Left ventricle myocardium inferior (tissue), 1 donor: Measurements from ENCODE around the gene CLRN1. TPM values are rescaled to one million over a fixed set of nuclear protein-coding genes. Genes with fewer than 3 reads are reported as not detected.

Experiments used
- DNase-seq: peaks from one replicate; pipeline ENCODE4 v3.0.0-alpha.2; 2020
- H3K27ac ChIP-seq: fragments of 200-600 bp; replicated peaks from 2 replicates; pipeline ENCODE4 v1.8.0; 2021
- H3K27me3 ChIP-seq: fragments of 200-600 bp; 2 replicates; pipeline ENCODE4 v1.8.0; 2021; ENCODE audit warnings: low read depth
- H3K36me3 ChIP-seq: fragments of 200-600 bp; 2 replicates; pipeline ENCODE4 v1.8.0; 2021
- H3K4me1 ChIP-seq: fragments of 200-600 bp; 2 replicates; pipeline ENCODE4 v1.8.0; 2021
- H3K4me3 ChIP-seq: fragments of 200-600 bp; 2 replicates; pipeline ENCODE4 v1.8.0; 2021; ENCODE audit warnings: mild to moderate bottlenecking, moderate library complexity
- H3K9me3 ChIP-seq: fragments of 200-600 bp; replicated peaks from 2 replicates; pipeline ENCODE4 v1.8.0; 2021
- CTCF ChIP-seq: fragments of 200-600 bp; IDR thresholded peaks from 2 replicates; pipeline ENCODE4 v1.8.0; 2021; ENCODE audit warnings: antibody characterized with exemption, mild to moderate bottlenecking, borderline replicate concordance
- intact Hi-C: fragments of 100-400 bp; cut with micrococcal nuclease; formaldehyde crosslinking; loops from one replicate; pipeline ENCODE4 v1.11.0; 2022
- total RNA-seq: library from RNA; stranded (reverse); fragmentation: NEBNext Ultra II Directional; extraction: Animal tissue kit (Norgen Biotek cat#: 25700); gene quantifications from one replicate; pipeline ENCODE4 v1.2.1, GENCODE V29; 2021
- donor health status: DM: no; HTN: yes; CAD: no; lungs with severe emphysema.

The CLRN1 gene
- total RNA-seq, 1 donor from 2014 or later = not detected

DNA sequence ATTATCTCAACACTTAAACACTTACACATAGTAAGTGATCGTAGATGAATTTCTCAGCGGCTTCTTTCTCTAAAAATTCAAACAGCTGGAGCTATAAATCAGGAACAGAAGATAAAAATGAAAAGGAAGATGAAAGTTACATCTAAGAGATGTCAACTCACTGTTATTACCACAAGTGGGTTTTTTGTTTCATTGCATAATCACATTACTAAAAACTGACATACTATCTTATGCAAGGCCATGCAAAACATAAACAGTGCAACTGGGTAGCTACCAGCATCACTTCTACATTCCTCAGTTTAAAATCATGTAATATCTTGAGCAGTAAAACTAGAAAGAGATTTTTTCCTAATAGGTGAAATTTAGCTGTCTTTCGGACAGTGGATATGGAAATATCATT, 82.2 kb downstream of the CLRN1 start:
- intact Hi-C loops = no loop called here
- Histone ChIP-seq H3K9me3 (peaks cover 13% of the 10 kb centered on the region), H3K27me3 (no peaks in the 10 kb centered on the region), H3K36me3 (no peaks in the 10 kb centered on the region), H3K27ac (no peak overlapping the region), H3K4me1 (peaks cover 2% of the 10 kb centered on the region), H3K4me3 (no peak overlapping the region)
- DNase-seq = no peak
- TF ChIP-seq CTCF = no peak

GRCh38 chr3:150889106-150889505, 83.4 kb downstream of the CLRN1 start:
- Histone ChIP-seq H3K4me1 (peaks cover 11% of the 10 kb centered on the region), H3K9me3 (peaks cover 13% of the 10 kb centered on the region), H3K36me3 (no peaks in the 10 kb centered on the region), H3K27me3 (no peaks in the 10 kb centered on the region), H3K27ac (no peak overlapping the region), H3K4me3 (no peak overlapping the region)
- intact Hi-C loops = no loop called here
- no peak for DNase-seq
- TF ChIP-seq CTCF = no peak

GRCh38 chr3:150887031-150887430, 85.5 kb downstream of the CLRN1 start:
- DNase-seq = no peak
- Histone ChIP-seq H3K36me3 (no peaks in the 10 kb centered on the region), H3K27me3 (no peaks in the 10 kb centered on the region), H3K4me1 (peaks cover 14% of the 10 kb centered on the region), H3K9me3 (peaks cover 13% of the 10 kb centered on the region), H3K27ac (no peak overlapping the region), H3K4me3 (no peak overlapping the region)
- no peak for TF ChIP-seq CTCF
- intact Hi-C loops = no loop called here

- Histone ChIP-seq H3K9me3 (peaks cover 13% of the 10 kb centered on the region), H3K4me1 (peaks cover 14% of the 10 kb centered on the region), H3K36me3 (no peaks in the 10 kb centered on the region), H3K4me3 (no peak overlapping the region), H3K27me3 (no peaks in the 10 kb centered on the region), H3K27ac (no peak overlapping the region)
- intact Hi-C loops = no loop called here
- DNase-seq = no peak
- no peak for TF ChIP-seq CTCF
Observed at GRCh38 chr3:150885535-150885934, 87.0 kb downstream of the CLRN1 start.

DNA sequence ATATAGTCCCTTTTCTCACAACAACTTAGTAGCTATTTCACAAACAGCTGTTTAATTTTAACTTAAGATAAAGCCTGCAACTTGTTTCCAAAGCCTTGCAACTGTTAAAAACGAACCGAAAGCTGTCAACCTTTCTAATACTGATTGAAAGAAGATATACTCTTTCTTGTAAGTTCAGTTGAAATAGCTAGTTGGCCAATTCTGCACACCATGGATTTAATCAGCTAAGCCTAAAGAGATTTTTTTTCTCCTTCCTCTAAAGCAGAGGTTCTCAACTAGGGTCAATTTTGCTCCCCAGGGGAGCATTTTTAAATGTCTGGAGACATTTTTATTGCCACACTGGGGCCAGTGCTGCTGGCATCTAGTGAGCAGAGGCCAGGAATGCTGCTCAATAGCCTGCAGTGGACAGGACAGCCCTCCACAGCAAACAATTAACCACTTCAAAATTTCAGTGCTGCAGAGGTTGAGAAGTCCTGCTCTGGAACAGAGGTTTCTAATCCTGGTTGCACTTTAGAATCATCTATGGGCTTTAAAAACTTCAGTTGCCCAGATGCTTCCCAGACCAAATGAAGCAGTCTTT, 93.4 kb downstream of the CLRN1 start:
- no peaks in the 10 kb centered on the region for H3K36me3 ChIP-seq
- H3K4me1 ChIP-seq = peaks cover 44% of the 10 kb centered on the region
- no peak overlapping the region for H3K4me3 ChIP-seq
- intact Hi-C loops = no loop called here
- no peaks in the 10 kb centered on the region for H3K27me3 ChIP-seq
- TF ChIP-seq CTCF = no peak
- H3K27ac ChIP-seq = no peak overlapping the region
- no peaks in the 10 kb centered on the region for H3K9me3 ChIP-seq
- DNase-seq = no peak

GRCh38 chr3:150878290-150878689, 94.2 kb downstream of the CLRN1 start:
- H3K4me1 ChIP-seq = peaks cover 42% of the 10 kb centered on the region
- no peaks in the 10 kb centered on the region for H3K27me3 ChIP-seq
- no peak overlapping the region for H3K27ac ChIP-seq
- intact Hi-C loops = no loop called here
- no peak for DNase-seq
- H3K9me3 ChIP-seq = no peaks in the 10 kb centered on the region
- no peaks in the 10 kb centered on the region for H3K36me3 ChIP-seq
- no peak overlapping the region for H3K4me3 ChIP-seq
- TF ChIP-seq CTCF = no peak
